ENCODE data around the gene CTAGE9.

The CTAGE9 gene

GRCh38 chr6:131673184-131673583, 37.6 kb downstream of the CTAGE9 start:
- DNase-seq (ENCODE audit: low spot score): no peak

- no peak for DNase-seq (ENCODE audit: low spot score)
Measured at GRCh38 chr6:131669891-131670290, 40.9 kb downstream of the CTAGE9 start.

- DNase-seq (ENCODE audit: low spot score): no peak
Measured at GRCh38 chr6:131663578-131664165, 47.1 kb downstream of the CTAGE9 start.

- DNase-seq (ENCODE audit: low spot score): no peak
Measured at GRCh38 chr6:131660195-131660594, 50.6 kb downstream of the CTAGE9 start.
